GM21717 (cell line): ENCODE measurements around the gene IRGQ.
"Not testable (repeated sequence)": the region's sequence is repeated elsewhere in the genome, so short reads cannot be mapped to it uniquely, and the experiment has no call there.

Source experiments
- ATAC-seq: cut with Tn5 transposase; IDR thresholded peaks from one replicate; pipeline ENCODE4 v1.9.1; 2021; ENCODE audit warnings: mild to moderate bottlenecking, moderate library complexity; ENCODE audit not compliant: unreplicated experiment

The IRGQ gene

GRCh38 chr19:43574424-43575155, 21.3 kb downstream of the IRGQ start:
- ATAC-seq: no peak

DNA sequence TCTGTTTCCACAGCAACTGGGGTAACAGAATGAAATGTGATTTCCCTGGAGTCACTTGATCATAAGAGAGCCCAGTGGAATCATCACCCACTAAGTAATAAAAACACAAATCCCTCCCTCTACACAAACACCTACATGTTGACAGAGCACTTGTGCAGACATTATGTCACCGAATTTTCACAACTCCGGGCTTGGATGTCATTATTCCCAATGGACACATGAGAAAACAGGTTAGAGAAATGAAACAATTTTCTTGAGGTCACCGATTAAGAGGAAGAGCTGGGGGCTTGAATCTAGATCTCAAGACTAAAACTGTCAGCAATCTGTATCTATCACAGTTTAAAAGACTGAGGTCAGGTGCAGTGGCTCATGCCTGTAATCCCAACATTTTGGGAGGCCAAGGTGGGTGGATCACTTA, 23.8 kb downstream of the IRGQ start:
- ATAC-seq: no peak

- no peak for ATAC-seq
Observed at GRCh38 chr19:43570174-43570791, 25.7 kb downstream of the IRGQ start.

DNA sequence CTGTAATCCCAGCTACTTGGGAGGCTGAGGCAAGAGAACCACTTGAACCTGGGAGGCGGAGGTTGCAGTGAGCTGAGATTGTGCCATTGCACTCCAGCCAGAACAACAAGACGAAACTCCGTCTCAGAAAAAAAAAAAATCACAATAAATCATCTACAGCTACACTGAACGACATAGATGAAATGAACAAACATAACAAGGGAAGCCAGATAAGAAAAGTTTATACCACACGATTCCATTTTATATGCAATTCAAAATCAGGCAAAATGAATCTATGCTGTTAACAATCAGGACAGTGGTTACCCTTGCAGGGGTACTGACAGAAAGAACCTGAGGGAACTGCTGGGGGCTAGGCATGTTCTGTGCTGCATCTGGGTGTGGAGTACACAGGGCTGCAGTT, 26.3 kb downstream of the IRGQ start:
- ATAC-seq: no peak

DNA sequence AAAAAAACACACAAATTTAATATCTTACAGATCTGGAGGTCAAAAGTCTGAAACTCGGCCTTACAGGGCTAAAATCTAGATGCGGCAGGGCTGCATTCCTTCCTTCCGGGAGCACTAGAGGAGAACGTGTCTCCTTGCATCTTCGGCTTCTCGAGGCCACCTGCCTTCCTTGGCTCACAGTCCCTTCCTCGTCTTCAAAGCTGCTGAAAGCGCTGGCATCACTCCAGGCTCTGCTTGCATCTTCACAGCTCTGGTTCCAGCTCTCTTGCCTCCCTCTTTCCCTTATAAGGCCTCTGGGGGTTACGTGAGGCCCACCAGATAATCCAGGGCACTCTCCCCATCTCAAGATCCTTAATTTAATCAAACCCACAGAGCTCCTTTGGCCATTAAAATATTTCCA, 31.1 kb downstream of the IRGQ start:
- no peak for ATAC-seq

DNA sequence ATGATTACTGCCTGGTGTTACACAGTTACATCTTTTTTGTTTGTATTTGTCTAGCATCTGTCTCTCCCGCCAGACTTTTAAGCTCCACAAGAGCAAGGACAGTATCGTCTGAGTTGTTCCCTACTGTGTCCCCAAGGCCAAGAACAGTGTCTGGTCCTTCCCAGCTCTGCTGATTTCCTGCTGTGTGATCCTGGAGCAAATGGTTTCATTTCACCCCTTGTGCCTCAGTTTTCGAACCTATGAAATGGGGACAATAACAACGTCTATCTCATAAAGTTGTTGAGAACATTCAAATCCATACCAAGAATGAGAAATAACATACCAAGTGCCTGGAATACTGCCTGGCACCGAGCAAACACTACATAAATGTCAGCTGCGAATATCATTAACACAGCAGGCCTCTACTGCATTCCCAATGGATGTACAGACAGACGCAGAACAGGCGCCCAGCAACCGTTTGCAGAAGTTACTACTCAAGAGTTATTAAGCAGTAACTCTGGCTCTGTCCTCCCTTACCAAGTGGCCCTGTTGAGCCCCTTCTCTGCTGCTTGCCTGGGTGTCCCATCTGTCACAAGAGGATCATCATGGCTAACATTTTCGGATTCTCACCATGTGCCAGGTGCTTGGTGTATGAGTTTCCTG, 32.0 kb downstream of the IRGQ start:
- no peak for ATAC-seq

DNA sequence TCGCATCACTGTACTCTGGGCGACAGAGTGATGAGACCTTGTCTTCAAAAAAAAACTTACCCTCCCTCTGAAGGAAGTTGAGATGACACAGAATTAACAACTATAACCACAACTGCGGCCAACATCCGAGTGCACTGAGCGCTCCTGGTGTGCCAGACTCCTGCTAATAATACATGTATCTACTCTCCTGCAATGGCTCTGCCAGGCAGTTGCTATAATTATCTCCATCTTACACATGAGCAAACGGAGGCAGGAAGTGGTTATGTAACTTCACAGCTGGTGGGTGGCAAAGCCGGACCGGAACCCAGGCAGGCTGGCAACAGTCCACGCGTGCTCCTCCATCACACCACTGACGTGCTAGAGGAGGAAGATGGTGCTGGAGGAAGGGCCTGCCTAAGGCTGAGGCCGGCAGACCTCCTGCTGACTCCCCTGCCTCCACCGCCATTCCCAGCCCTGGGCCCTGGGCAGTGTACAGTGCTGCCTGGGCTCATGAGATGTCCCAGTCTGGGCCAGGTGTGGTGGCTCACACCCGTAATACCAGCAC, 33.2 kb downstream of the IRGQ start:
- peak; percentile 63 for ATAC-seq

GRCh38 chr19:43562226-43562697, 33.7 kb downstream of the IRGQ start:
- ATAC-seq: no peak

GRCh38 chr19:43561139-43561970, 34.6 kb downstream of the IRGQ start:
- ATAC-seq: no peak

DNA sequence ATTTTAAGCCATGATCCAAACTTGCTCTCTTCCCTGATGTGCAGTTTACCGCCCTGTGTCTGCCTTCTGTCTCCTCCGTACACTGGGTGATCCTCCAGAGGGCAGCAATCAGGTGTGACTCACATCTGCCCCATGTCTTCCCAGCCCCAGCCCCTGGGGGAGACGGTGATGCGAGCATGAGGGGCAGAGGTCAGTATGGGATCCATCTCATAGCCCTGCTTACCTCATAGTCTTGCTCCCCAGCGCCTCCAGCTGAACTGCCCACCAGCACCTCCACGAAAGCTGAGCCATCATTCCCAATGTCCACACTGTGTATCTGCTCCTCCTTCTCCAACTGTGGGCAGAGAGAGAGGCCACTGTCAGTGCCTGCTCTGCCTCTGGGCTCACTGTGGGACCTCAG, 35.2 kb downstream of the IRGQ start:
- no peak for ATAC-seq

- ATAC-seq: no peak
Observed at GRCh38 chr19:43555185-43555770, 40.7 kb downstream of the IRGQ start.

DNA sequence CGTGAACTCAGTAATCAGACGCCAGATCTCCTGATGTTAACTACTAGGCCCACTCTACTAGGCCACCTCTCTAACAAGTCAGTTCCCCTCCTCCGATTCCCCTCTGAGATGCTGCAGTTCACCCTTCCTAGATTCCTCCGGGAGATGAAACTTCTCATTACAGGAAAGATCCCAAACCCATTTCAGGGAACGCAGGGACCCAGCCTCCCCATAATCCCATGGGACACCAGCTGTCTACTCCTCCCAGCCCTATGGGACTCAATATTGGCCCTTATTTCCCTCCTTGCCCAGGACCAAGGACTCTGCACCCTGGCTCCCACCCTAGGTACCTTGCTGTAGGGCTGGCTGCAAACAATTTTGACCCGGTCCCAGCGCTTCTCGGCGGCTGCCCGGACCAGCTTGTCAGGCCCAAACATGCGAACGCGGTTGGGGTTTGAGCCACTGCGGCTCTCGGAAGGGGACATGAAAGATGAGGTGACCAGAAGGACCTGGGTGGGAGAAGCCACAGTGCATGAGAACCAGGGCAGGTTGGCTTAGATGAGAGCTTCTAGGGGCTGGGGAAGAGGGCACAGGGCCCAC, 41.5 kb downstream of the IRGQ start:
- ATAC-seq: no peak

DNA sequence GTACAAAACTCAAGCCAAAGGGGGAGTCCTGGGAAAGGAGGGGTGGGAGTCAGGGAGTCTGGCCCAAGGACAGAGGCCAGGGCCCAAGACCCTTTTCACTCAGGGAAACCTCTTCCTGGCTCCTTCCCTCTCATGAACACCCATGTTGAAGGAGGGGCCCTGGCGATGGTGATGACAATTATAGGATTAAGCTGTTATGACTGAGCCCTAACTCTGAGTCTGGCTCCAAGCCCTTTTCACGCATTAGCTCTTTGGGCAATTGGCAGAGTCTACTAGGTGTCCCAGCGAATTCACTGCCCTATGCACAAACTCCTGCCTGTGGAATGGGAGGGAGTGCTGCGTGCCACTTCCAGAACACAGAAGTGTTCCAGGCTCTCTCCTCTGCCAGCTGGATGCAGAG, 42.3 kb downstream of the IRGQ start:
- ATAC-seq: no peak

DNA sequence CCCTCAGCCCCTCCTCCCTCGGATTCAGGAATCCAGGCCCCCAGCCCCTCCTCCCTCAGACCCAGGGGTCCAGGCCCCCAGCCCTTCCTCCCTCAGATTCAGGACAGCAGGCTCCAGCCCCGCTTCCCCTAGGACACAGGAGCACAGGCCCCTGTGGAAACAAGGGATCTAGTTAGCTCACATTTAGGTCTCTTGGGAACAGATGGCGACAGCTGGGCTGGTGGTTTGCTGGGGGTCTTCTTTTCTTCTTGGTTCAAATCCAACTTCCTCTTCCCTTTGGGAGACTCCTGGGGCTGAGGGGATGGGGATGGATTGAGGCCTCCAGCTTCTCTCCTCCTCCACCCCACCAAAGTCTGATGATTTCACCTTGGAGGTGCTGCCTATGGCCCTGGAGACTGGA, 43.3 kb downstream of the IRGQ start:
- ATAC-seq: no peak

DNA sequence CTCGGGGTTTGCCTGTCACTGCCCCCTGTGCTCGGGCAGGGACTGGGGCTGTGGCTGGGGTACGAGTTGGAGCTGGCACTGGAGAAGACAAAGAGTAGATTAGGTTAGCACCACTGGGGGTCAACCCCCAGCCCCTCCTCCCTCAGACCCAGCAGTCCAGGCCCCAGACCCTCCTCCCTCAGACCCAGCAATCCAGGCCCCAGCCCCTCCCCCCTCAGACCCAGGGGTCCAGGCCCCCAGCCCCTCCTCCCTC, 43.8 kb downstream of the IRGQ start:
- no peak for ATAC-seq

- no peak for ATAC-seq
Observed at GRCh38 chr19:43551399-43552197, 44.3 kb downstream of the IRGQ start.

- no peak for ATAC-seq
Observed at GRCh38 chr19:43548706-43549105, 47.2 kb downstream of the IRGQ start.

DNA sequence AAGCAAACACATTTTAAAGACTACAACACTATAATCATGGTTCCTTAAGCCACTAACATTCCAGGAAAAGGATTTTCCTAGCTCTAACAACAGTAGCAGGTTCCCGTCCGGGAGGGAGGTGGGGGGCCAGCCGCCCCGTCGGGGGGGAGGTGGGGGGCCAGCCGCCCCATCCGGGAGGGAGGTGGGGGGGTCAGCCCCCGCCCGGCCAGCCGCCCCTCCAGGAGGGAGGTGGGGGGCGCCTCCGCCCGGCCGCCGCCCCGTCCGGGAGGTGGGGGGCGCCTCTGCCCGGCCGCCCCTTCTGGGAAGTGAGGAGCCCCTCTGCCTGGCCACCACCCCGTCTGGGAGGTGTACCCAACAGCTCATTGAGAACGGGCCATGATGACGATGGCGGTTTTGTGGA, 48.0 kb downstream of the IRGQ start:
- ATAC-seq: not testable (repeated sequence)

- no peak for ATAC-seq
Observed at GRCh38 chr19:43546581-43546980, 49.4 kb downstream of the IRGQ start.

DNA sequence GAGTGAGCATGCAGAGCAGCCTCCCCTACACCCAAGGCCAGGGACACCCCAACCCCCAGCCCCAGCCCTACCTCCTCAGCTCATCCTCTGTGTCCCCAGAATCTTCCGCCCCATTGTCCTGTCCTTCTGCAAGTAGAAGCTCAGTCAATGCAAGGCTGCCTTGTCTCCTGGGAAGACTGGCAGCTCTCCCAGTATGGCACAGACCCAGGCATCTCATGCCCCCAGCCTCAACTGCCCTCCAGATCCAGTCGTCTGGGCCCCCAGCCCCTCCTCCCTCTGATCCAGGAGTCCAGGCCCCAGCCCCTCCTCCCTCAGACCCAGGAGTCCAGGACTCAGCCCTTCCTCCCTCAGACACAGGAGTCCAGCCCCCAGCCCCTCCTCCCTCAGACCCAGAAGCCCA, 50.0 kb downstream of the IRGQ start:
- ATAC-seq: no peak
